ENCODE measurements around the gene NMNAT3. TPM values are rescaled to one million over a fixed set of nuclear protein-coding genes. Genes with fewer than 3 reads are reported as not detected.

The NMNAT3 gene
- total RNA-seq: 0.65 and 0.76 TPM in 2 replicates

GRCh38 chr3:139677388-139678155, at the start of gene NMNAT3:
Gene NMNAT3, minus strand, starts transcription at chr3:139677972. Its CDS starts 50,248 bp downstream, at chr3:139627724.

Small RNA genes within 50 kb of the gene (small RNA-seq; reads per million reads assigned to genes)
- gene RN7SL724P: not detected

Other genes starting within 250 kb of the NMNAT3 start
- gene RBP2, start 201.5 kb downstream of the NMNAT3 start, total RNA-seq: not detected in 2 replicates
- 5.5 and 22.2 TPM in 2 replicates for gene RBP1, start 138.2 kb downstream of the NMNAT3 start, total RNA-seq

Data from vein endothelial cell (primary cell).